Ovary (tissue), 9 donors: ENCODE results near the gene H2AZ2. TPM values are rescaled to one million over a fixed set of nuclear protein-coding genes. Genes with fewer than 3 reads are reported as not detected.

Experiments
- DNase-seq, 5 donors: peaks; one replicate each; pipeline ENCODE4 v3.0.0-alpha.2; 2019 to 2020
- H3K27ac ChIP-seq, 2 donors: fragments of 200-600 bp; one replicate each; pipeline versions ENCODE4 v1.5.1 to v1.8.0; 2019 to 2022
- H3K27me3 ChIP-seq: fragments of 200-600 bp; one replicate; pipeline ENCODE4 v1.8.0; 2022
- H3K36me3 ChIP-seq: fragments of 200-600 bp; sonication (generic); one replicate; pipeline ENCODE4 v1.5.1; 2019
- H3K4me1 ChIP-seq: one replicate; pipeline ENCODE4 v1.8.1; 2013; ENCODE audit warnings: mild to moderate bottlenecking, moderate library complexity; ENCODE audit not compliant: insufficient read depth
- H3K4me3 ChIP-seq: fragments of 200-600 bp; sonication (generic); one replicate; pipeline ENCODE4 v1.5.1; 2017
- H3K9me3 ChIP-seq, 2 donors: fragments of 200-600 bp in 1 of 2; sonication (generic) in 1 of 2; one replicate each; pipeline versions ENCODE4 v1.5.1 to v1.8.1; 2013 to 2019; ENCODE audit warnings: mild to moderate bottlenecking in 1 of 2, moderate library complexity in 1 of 2
- EP300 ChIP-seq: sonication (generic); formaldehyde crosslinking; IDR thresholded peaks from one replicate; pipeline ENCODE4 v1.6.1; 2017; ENCODE audit warnings: antibody characterized with exemption
- POLR2A ChIP-seq: fragments of 450-650 bp; IDR thresholded peaks from one replicate; pipeline ENCODE4 v1.6.1; 2017; ENCODE audit warnings: antibody characterized with exemption, mild to moderate bottlenecking, moderate library complexity
- WGBS, 3 donors: extraction: QIAGEN DNeasy Blood & Tissue Kit in 1 of 3; methylation state at CpG; one replicate each; pipeline versions ENCODE4 v1.1.5 to v1.1.7; 2013 to 2017; 5-methylcytosine and 5-hydroxymethylcytosine counted together
- intact Hi-C, 4 donors: fragments of 100-400 bp; cut with DNase I; formaldehyde crosslinking; loops; one replicate each; pipeline versions ENCODE4 v1.11.0 to v1.15.1; 2022 to 2023
- polyA plus RNA-seq, 2 donors: library from polyadenylated mRNA; stranded (reverse); fragments of 200-250 nt in 1 of 2; fragments of 350-450 nt in 1 of 2; fragmentation: Illumina TruSeq in 1 of 2; extraction: RNeasy Lipid Tissue Mini Kit (QIAGEN cat#74804) in 1 of 2; gene quantifications; one replicate each; pipeline ENCODE4 v1.2.3, GENCODE V29; 2013 to 2014
- total RNA-seq, 7 donors: library from RNA; depleted of rRNA in 2 of 7; stranded (reverse); fragments of >200 nt in 2 of 7; fragmentation: NEBNext Ultra II Directional in 3 of 7; extraction: Animal tissue kit (Norgen Biotek cat#: 25700) in 3 of 7; gene quantifications; one replicate each; pipeline versions ENCODE4 v1.1.0 to v1.2.4, GENCODE V29; 2016 to 2023
- TF ChIP-seq, protein P1 (sequence below), 3 donors: fragments of 450-650 bp in 2 of 3; fragments of 200-600 bp in 1 of 3; IDR thresholded peaks; one replicate each; pipeline versions ENCODE4 v1.5.1 to v1.8.0; 2016 to 2022; ENCODE audit warnings: antibody characterized with exemption in 3 of 3, mild to moderate bottlenecking in 1 of 3
- donor health status: DM: no; HTN: no; CAD: no; lungs with moderate emphysema.
- donor health status: DM: no; HTN: no; CAD: no.
- donor health status: Bipolar disorder and iron deficiency.
- donor health status: DM: yes; HTN: yes; CAD: no.
- donor health status: DM: no; HTN: no; CAD: no.
- donor health status: DM: yes; HTN: yes; CAD: no.

H2AZ2 gene
- total and polyA plus RNA-seq, 9 donors: 70.7 to 154 (median 119) TPM

DNA sequence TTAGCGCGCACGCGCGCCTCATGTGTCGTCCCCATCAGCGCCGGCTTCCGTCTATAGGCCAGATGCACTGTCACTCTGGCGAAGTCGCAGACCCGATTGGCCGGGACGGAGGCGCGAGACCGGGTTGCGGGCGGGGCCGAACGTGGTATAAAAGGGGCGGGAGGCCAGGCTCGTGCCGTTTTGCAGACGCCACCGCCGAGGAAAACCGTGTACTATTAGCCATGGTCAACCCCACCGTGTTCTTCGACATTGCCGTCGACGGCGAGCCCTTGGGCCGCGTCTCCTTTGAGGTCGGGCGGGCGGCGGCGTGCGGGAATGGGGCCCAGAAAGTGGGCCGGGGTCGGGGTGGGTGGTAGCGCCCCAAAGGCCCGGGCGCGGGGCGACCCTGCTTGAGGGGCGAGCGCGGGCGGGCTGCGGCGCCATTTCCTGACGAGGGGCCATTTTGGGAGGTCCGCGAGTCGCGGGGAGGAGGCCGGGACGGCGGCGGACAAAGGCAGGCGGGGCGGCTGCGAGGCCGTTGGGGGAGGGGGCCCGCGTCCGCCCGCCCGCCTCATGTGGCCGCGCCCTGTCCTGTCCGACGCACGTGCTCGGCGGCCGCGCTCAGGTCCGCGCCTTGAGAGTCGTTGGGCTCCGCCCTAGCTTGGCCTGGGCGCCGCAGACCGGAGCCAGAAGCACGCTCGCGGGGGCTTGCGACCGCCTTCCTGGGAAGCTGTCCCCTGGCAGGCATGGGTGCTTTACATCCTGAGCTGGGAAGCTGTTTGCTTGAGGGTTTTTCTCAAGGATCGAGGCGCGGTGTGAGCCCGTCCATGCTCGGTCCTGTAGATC, 51.2 kb downstream of the H2AZ2 start, which contains the start of gene PPIA:
PPIA (plus strand) TSS at position 178 of the 825 bp plus-strand sequence; CDS start at position 222, 44 bp downstream.
- Histone ChIP-seq H3K4me3 (peak within 1 kb of the TSS; percentile 79), H3K27me3 (no peaks in the 10 kb centered on the region), H3K36me3 (no peaks in the 10 kb centered on the region), H3K4me1 (peaks cover 3% of the 10 kb centered on the region), H3K27ac (peak within 1 kb of the TSS; percentile 93 to 95), H3K9me3 (no peaks in the 10 kb centered on the region)
- DNase-seq: peak; percentile 98 to 99 (median 99)
- intact Hi-C loops: loop anchor here in 3 of 4 donors (2.0 to 5.0 kb wide), 4 partner anchors 34 to 51 kb away; partner anchors contain the start of genes H2AZ2 (in 1 of the 3) and ZMIZ2 (in 1 of the 3)
- 1% methylated on average over 72 to 99 of the region's 99 CpGs for WGBS, 3 donors
- TF ChIP-seq POLR2A: peak; percentile 81
- TF ChIP-seq EP300: no peak
- TF ChIP-seq, protein P1, sequence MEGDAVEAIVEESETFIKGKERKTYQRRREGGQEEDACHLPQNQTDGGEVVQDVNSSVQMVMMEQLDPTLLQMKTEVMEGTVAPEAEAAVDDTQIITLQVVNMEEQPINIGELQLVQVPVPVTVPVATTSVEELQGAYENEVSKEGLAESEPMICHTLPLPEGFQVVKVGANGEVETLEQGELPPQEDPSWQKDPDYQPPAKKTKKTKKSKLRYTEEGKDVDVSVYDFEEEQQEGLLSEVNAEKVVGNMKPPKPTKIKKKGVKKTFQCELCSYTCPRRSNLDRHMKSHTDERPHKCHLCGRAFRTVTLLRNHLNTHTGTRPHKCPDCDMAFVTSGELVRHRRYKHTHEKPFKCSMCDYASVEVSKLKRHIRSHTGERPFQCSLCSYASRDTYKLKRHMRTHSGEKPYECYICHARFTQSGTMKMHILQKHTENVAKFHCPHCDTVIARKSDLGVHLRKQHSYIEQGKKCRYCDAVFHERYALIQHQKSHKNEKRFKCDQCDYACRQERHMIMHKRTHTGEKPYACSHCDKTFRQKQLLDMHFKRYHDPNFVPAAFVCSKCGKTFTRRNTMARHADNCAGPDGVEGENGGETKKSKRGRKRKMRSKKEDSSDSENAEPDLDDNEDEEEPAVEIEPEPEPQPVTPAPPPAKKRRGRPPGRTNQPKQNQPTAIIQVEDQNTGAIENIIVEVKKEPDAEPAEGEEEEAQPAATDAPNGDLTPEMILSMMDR (IDR thresholded peaks at IDR 0.05): peak in 1 of 3 donors; percentile 13

DNA sequence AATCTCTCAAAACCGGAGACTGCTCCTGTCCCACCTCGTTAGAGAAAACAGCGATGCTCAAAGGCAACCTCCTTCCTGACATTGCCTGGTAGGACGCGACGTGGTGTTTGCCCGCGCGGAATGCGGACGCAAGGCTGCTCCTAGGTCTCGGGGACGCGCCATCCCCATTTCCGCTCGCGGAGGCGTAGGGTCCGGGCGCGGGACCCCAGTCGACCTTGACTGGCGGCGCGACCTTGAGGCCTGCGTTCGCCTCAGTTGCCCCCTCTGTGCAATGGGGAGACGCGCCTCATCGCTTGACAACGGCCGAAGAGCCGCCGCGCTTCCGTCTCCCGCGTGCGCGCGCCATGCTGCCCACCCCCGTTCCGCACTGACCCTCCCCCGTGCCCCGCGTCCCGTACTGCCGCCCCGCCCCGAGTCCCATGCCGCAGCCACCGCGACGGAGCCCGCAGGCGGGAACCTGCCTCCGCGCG, 51.8 kb downstream of the H2AZ2 start:
- Histone ChIP-seq H3K36me3 (no peaks in the 10 kb centered on the region), H3K9me3 (no peaks in the 10 kb centered on the region), H3K27ac (peak overlapping the region; percentile 93 to 95), H3K4me3 (peak overlapping the region; percentile 79), H3K4me1 (peaks cover 3% of the 10 kb centered on the region), H3K27me3 (no peaks in the 10 kb centered on the region)
- no peak for DNase-seq
- no peak for TF ChIP-seq POLR2A
- TF ChIP-seq, protein P1 (IDR thresholded peaks at IDR 0.05): no peak
- TF ChIP-seq EP300: no peak
- WGBS, 3 donors: 0 to 1% (median 1%) methylated on average over 41 to 59 of the region's 59 CpGs
- intact Hi-C loops: loop anchor here in 3 of 4 donors (2.0 to 5.0 kb wide), 4 partner anchors 34 to 51 kb away; partner anchors contain the start of genes H2AZ2 (in 1 of the 3) and ZMIZ2 (in 1 of the 3)

DNA sequence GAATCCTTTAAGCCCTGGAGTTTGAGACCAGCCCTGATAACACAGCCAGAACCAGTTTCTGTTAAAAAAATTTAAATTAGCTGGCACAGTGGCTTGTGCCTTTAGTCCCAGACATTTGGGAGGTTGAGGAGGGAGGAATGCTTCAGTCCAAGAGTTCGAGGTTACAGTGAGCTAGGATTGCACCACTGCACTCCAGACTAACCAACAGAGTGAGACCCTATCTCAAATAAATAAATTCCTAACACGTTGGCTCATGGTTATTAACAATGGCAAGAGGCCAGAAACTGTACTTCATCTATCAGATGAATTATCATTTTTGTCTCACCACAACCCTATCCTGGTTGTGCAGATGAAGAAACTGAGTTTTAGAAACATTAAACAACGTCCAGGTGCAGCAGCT, 53.6 kb downstream of the H2AZ2 start:
- WGBS, 3 donors: 25 to 39% (median 27%) methylated on average over 3 of the region's 3 CpGs

DNA sequence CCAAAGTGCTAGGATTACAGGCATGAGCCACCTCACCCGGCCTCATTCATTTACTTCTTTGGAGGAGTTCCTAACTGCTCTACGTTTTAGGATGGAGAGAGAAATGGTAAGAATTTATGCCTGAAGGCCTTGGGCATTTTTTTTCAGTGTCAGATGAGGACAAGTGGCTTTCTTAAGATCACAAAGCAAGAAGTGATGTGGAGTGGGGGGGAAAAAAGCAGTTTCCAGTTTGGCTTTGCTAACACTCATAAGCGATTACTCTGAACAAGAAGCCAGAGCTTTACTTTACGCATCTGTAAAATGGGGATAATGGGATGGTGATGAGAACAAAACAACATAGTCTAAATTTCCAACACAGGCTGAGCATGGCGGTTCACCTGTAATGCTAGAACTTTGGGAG, 54.0 kb downstream of the H2AZ2 start:
- Histone ChIP-seq H3K9me3 (no peaks in the 10 kb centered on the region), H3K4me3 (no peak overlapping the region), H3K4me1 (peaks cover 3% of the 10 kb centered on the region), H3K27me3 (no peaks in the 10 kb centered on the region), H3K27ac (no peak overlapping the region), H3K36me3 (no peaks in the 10 kb centered on the region)
- DNase-seq: no peak
- TF ChIP-seq, protein P1 (IDR thresholded peaks at IDR 0.05): no peak
- TF ChIP-seq POLR2A (no peak), EP300 (no peak)
- intact Hi-C loops: no loop called here
- WGBS, 3 donors: 55 to 62% (median 61%) methylated on average over 5 of the region's 5 CpGs

More for the DNA sequence above, 53.6 kb downstream of the H2AZ2 start:
- no peak for DNase-seq
- H3K27ac ChIP-seq: no peak overlapping the region
- no peaks in the 10 kb centered on the region for H3K27me3 ChIP-seq
- no peaks in the 10 kb centered on the region for H3K9me3 ChIP-seq
- TF ChIP-seq, protein P1 (IDR thresholded peaks at IDR 0.05): no peak
- TF ChIP-seq POLR2A (no peak), EP300 (no peak)
- intact Hi-C loops: no loop called here
- H3K36me3 ChIP-seq: no peaks in the 10 kb centered on the region
- H3K4me1 ChIP-seq: peaks cover 3% of the 10 kb centered on the region
- no peak overlapping the region for H3K4me3 ChIP-seq
